Hepatocyte (in vitro differentiated cells): ENCODE data around the gene ZSCAN16. TPM values are rescaled to one million over a fixed set of nuclear protein-coding genes. Genes with fewer than 3 reads are reported as not detected.

Experiments
- DNase-seq: peaks from one replicate; pipeline ENCODE4 v3.0.0-alpha.2; 2016; ENCODE audit warnings: low spot score
- H2AFZ ChIP-seq: fragments of 200-600 bp; sonication (generic); 2 replicates; pipeline ENCODE4 v1.6.0; 2016; ENCODE audit warnings: antibody characterized with exemption, mild to moderate bottlenecking
- H3K27ac ChIP-seq: fragments of 200-600 bp; sonication (generic); 2 replicates; pipeline ENCODE4 v1.5.1; 2016; ENCODE audit warnings: mild to moderate bottlenecking
- H3K27me3 ChIP-seq: fragments of 200-600 bp; sonication (generic); 2 replicates; pipeline ENCODE4 v1.6.1; 2016
- H3K36me3 ChIP-seq: fragments of 200-600 bp; sonication (generic); replicated peaks from 2 replicates; pipeline ENCODE4 v1.5.1; 2016; ENCODE audit warnings: low read depth; ENCODE audit not compliant: insufficient read depth
- H3K4me1 ChIP-seq: fragments of 200-600 bp; sonication (generic); 2 replicates; pipeline ENCODE4 v1.5.1; 2016; ENCODE audit warnings: mild to moderate bottlenecking, moderate library complexity; ENCODE audit not compliant: insufficient read depth
- H3K4me2 ChIP-seq: fragments of 200-600 bp; sonication (generic); 2 replicates; pipeline ENCODE4 v1.6.0; 2016
- H3K4me3 ChIP-seq: fragments of 200-600 bp; sonication (generic); 2 replicates; pipeline ENCODE4 v1.5.1; 2016; ENCODE audit warnings: mild to moderate bottlenecking
- H3K79me2 ChIP-seq: fragments of 200-600 bp; sonication (generic); 2 replicates; pipeline ENCODE4 v1.6.0; 2017; ENCODE audit warnings: mild to moderate bottlenecking
- H3K9me2 ChIP-seq: fragments of 200-600 bp; sonication (generic); replicated peaks from 2 replicates; pipeline ENCODE4 v1.6.0; 2017; ENCODE audit warnings: mild to moderate bottlenecking; ENCODE audit not compliant: insufficient read depth
- H3K9me3 ChIP-seq: fragments of 200-600 bp; sonication (generic); 2 replicates; pipeline ENCODE4 v1.5.1; 2016; ENCODE audit warnings: low read depth, mild to moderate bottlenecking
- H4K20me1 ChIP-seq: fragments of 200-600 bp; sonication (generic); 2 replicates; pipeline ENCODE4 v1.6.0; 2016; ENCODE audit warnings: mild to moderate bottlenecking; ENCODE audit not compliant: insufficient read depth, poor library complexity, severe bottlenecking
- CTCF ChIP-seq: fragments of 200-600 bp; sonication (generic); IDR thresholded peaks from 2 replicates; pipeline ENCODE4 v1.5.1; 2016; ENCODE audit warnings: antibody characterized with exemption, mild to moderate bottlenecking; ENCODE audit not compliant: poor library complexity
- EZH2 ChIP-seq: fragments of 200-600 bp; sonication (generic); IDR thresholded peaks from 2 replicates; pipeline ENCODE4 v1.6.1; 2016; ENCODE audit warnings: antibody characterized with exemption, mild to moderate bottlenecking, borderline replicate concordance
- EZH2phosphoT487 ChIP-seq: fragments of 200-600 bp; sonication (generic); IDR thresholded peaks from one replicate; pipeline ENCODE4 v1.6.1; 2018; ENCODE audit warnings: antibody characterized with exemption, mild to moderate bottlenecking, low read depth, moderate library complexity; ENCODE audit not compliant: unreplicated experiment, severe bottlenecking
- WGBS: methylation state at CpG from one replicate; pipeline ENCODE4 v1.1.6; 2016; ENCODE audit warnings: low lambda C conversion rate; ENCODE audit errors: missing lambda C conversion rate; 5-methylcytosine and 5-hydroxymethylcytosine counted together
- polyA plus RNA-seq: library from polyadenylated mRNA; unstranded; fragments of >200 nt; fragmentation: Nextera tagmentation; extraction: Ambion mirVana; gene quantifications from 2 replicates; pipeline ENCODE4 v1.2.1, GENCODE V29; 2016
- total RNA-seq: library from RNA; depleted of rRNA; stranded (reverse); fragments of >200 nt; gene quantifications from 2 replicates; pipeline ENCODE4 v1.2.3, GENCODE V29; 2014

Gene ZSCAN16
- total and polyA plus RNA-seq, 2 experiments from 2014 or later, result 4.3 to 6.7 TPM

- H4K20me1 ChIP-seq, result no peaks in the 10 kb centered on the region
- H2AFZ ChIP-seq, result peak overlapping the region; percentile 70
- H3K27me3 ChIP-seq, result no peaks in the 10 kb centered on the region
- peak overlapping the region; percentile 79 for H3K4me2 ChIP-seq
- H3K36me3 ChIP-seq, result no peaks in the 10 kb centered on the region
- WGBS, result 19% methylated on average over 6 of the region's 6 CpGs
- no peak for DNase-seq
- peak overlapping the region; percentile 51 for H3K4me3 ChIP-seq
- no peaks in the 10 kb centered on the region for H3K4me1 ChIP-seq
- H3K9me3 ChIP-seq, result no peaks in the 10 kb centered on the region
- no peak for TF ChIP-seq EZH2
- TF ChIP-seq EZH2phosphoT487, result no peak
- no peak for TF ChIP-seq CTCF
- H3K9me2 ChIP-seq, result no peaks in the 10 kb centered on the region
- H3K79me2 ChIP-seq, result peaks cover 40% of the 10 kb centered on the region
- no peak overlapping the region for H3K27ac ChIP-seq
Observed at GRCh38 chr6:28124971-28125353, 553 bp downstream of the ZSCAN16 start.

- peaks cover 44% of the 10 kb centered on the region for H3K79me2 ChIP-seq
Observed at GRCh38 chr6:28125401-28125800, 992 bp downstream of the ZSCAN16 start.

GRCh38 chr6:28134015-28134414 is 9.6 kb downstream of the ZSCAN16 start:
- Histone ChIP-seq H3K9me2 (no peaks in the 10 kb centered on the region), H3K4me3 (no peak overlapping the region), H3K36me3 (no peaks in the 10 kb centered on the region), H2AFZ (no peak overlapping the region), H4K20me1 (no peaks in the 10 kb centered on the region), H3K27ac (no peak overlapping the region), H3K27me3 (no peaks in the 10 kb centered on the region), H3K79me2 (peaks cover 67% of the 10 kb centered on the region), H3K4me2 (no peak overlapping the region), H3K9me3 (no peaks in the 10 kb centered on the region), H3K4me1 (peaks cover 8% of the 10 kb centered on the region)
- WGBS, result 48% methylated on average over 3 of the region's 3 CpGs
- no peak for TF ChIP-seq EZH2
- TF ChIP-seq CTCF, result peak; percentile 43
- TF ChIP-seq EZH2phosphoT487, result no peak
- DNase-seq, result peak; percentile 34

More at GRCh38 chr6:28125401-28125800, 992 bp downstream of the ZSCAN16 start:
- Histone ChIP-seq H3K9me2 (no peaks in the 10 kb centered on the region), H4K20me1 (no peaks in the 10 kb centered on the region), H3K4me3 (peak overlapping the region; percentile 51), H3K4me2 (peak overlapping the region; percentile 79), H3K36me3 (no peaks in the 10 kb centered on the region), H3K4me1 (no peaks in the 10 kb centered on the region), H3K27ac (no peak overlapping the region), H2AFZ (peak overlapping the region; percentile 70), H3K9me3 (no peaks in the 10 kb centered on the region), H3K27me3 (no peaks in the 10 kb centered on the region)
- 87% methylated on average over 4 of the region's 4 CpGs for WGBS
- TF ChIP-seq EZH2phosphoT487, result no peak
- no peak for TF ChIP-seq EZH2
- TF ChIP-seq CTCF, result no peak
- no peak for DNase-seq

GRCh38 chr6:28134716-28135115 is 10.3 kb downstream of the ZSCAN16 start:
- H3K4me1 ChIP-seq, result peaks cover 8% of the 10 kb centered on the region
- peaks cover 64% of the 10 kb centered on the region for H3K79me2 ChIP-seq
- WGBS, result 90% methylated on average over 1 of the region's 1 CpG

More at GRCh38 chr6:28134716-28135115, 10.3 kb downstream of the ZSCAN16 start:
- H2AFZ ChIP-seq, result no peak overlapping the region
- no peak overlapping the region for H3K27ac ChIP-seq
- no peaks in the 10 kb centered on the region for H3K36me3 ChIP-seq
- H3K9me2 ChIP-seq, result no peaks in the 10 kb centered on the region
- no peak overlapping the region for H3K4me3 ChIP-seq
- no peaks in the 10 kb centered on the region for H3K27me3 ChIP-seq
- no peaks in the 10 kb centered on the region for H3K9me3 ChIP-seq
- no peak overlapping the region for H3K4me2 ChIP-seq
- DNase-seq, result no peak
- TF ChIP-seq CTCF, result no peak
- no peak for TF ChIP-seq EZH2phosphoT487
- no peak for TF ChIP-seq EZH2
- H4K20me1 ChIP-seq, result no peaks in the 10 kb centered on the region
